ENCODE measurements around the gene CDC25C. TPM values are rescaled to one million over a fixed set of nuclear protein-coding genes. Genes with fewer than 3 reads are reported as not detected.

The CDC25C gene
- total RNA-seq, 1 donor from 2014 or later: 22.7 TPM

DNA sequence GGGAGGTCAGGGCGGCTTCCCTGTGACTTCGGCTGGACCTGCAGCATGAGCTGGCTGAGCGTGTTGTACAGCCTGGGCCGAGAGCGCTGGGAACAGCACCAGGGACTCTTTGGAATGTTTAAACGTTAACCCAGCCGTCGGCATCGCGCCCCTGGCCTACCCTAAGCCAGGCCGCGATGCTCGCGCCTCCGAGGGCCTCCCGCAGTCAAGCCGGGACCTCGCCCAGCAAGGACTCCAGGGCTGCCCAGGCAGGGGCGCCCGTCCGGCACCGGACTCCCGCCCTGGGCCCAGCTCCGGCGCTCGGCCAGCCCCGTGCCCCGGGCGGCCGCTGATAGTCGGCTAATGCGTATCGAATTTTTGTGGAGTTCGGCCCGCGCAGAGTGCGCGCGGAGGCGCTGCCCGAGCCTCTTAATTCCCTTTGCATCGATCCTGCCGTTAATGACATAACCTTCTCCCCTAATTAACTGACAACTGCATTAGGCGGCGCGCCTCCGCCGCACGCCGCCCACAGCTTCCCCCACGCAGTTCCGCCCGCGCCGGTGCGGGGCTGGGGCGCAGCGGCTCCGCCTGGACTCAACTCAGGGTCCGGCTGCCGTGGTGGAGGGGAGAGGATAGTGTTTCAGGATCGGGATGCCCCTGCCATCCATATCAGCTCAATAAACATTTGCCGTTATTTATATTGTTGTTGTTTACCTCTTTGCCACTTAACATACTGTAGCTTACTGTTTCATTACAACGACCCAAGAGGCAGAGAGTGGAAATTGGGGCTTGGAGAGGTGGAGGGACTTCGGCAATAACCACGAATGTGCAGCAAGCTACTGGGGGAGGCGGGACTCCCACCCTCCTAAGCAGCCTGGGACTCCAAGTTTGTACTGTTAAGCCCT lies 89.7 kb downstream of the CDC25C start:
- peak overlapping the region; percentile 68 for H3K4me3 Mint-ChIP-seq
- peak; percentile 33 for DNase-seq (ENCODE audit: low read depth, low spot score)
- TF ChIP-seq, protein P1, sequence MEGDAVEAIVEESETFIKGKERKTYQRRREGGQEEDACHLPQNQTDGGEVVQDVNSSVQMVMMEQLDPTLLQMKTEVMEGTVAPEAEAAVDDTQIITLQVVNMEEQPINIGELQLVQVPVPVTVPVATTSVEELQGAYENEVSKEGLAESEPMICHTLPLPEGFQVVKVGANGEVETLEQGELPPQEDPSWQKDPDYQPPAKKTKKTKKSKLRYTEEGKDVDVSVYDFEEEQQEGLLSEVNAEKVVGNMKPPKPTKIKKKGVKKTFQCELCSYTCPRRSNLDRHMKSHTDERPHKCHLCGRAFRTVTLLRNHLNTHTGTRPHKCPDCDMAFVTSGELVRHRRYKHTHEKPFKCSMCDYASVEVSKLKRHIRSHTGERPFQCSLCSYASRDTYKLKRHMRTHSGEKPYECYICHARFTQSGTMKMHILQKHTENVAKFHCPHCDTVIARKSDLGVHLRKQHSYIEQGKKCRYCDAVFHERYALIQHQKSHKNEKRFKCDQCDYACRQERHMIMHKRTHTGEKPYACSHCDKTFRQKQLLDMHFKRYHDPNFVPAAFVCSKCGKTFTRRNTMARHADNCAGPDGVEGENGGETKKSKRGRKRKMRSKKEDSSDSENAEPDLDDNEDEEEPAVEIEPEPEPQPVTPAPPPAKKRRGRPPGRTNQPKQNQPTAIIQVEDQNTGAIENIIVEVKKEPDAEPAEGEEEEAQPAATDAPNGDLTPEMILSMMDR (conservative IDR thresholded peaks at IDR 0.05): no peak
- peaks cover 10% of the 10 kb centered on the region for H3K27me3 Mint-ChIP-seq (ENCODE audit: low read depth)
- no peaks in the 10 kb centered on the region for H3K36me3 Mint-ChIP-seq (ENCODE audit: low read depth)
- H3K27ac Mint-ChIP-seq (ENCODE audit: unreplicated experiment): peak overlapping the region; percentile 69
- no peaks in the 10 kb centered on the region for H3K9me3 Mint-ChIP-seq
- H3K4me1 Mint-ChIP-seq: peaks cover 53% of the 10 kb centered on the region

DNA sequence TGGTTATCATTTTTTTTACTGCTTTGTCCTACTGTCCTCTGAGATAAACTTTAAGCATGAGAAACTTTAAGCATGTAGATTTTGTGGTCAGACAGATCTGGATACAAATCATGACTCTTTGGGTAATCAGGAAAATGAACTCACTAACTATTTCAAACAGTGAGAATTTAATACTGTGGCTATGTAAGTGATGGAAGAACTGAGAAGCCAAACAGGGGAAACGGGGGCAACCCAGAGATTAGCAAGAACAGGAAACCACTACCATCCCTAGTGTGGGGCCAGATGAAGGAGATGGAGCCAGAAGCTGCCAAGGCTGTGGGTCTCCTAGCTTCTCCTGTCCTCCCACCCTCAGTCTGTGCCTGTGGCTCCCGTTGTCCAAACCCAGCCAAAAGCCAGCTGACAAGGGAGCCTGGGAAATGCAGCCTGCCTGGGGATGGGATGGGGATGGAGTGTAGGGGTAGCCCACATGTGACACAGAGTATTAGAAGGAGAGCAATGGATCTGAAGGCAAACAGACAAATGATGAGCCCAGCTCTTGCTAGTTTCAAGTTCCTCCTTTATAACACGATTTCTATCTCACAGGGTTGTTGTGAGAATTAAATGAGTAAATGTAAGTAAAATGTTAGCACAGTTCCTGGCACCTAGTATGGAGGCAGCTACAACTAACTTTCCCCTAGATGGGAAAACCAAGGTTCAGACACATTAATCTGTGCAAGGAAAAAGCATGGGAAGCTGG lies 90.8 kb downstream of the CDC25C start:
- TF ChIP-seq, protein P1 (conservative IDR thresholded peaks at IDR 0.05): no peak
- H3K4me1 Mint-ChIP-seq: peaks cover 43% of the 10 kb centered on the region
- H3K9me3 Mint-ChIP-seq: no peaks in the 10 kb centered on the region
- no peaks in the 10 kb centered on the region for H3K36me3 Mint-ChIP-seq (ENCODE audit: low read depth)
- no peak for DNase-seq (ENCODE audit: low read depth, low spot score)
- no peak overlapping the region for H3K27ac Mint-ChIP-seq (ENCODE audit: unreplicated experiment)
- H3K4me3 Mint-ChIP-seq: peak overlapping the region; percentile 68
- H3K27me3 Mint-ChIP-seq (ENCODE audit: low read depth): peaks cover 10% of the 10 kb centered on the region

DNA sequence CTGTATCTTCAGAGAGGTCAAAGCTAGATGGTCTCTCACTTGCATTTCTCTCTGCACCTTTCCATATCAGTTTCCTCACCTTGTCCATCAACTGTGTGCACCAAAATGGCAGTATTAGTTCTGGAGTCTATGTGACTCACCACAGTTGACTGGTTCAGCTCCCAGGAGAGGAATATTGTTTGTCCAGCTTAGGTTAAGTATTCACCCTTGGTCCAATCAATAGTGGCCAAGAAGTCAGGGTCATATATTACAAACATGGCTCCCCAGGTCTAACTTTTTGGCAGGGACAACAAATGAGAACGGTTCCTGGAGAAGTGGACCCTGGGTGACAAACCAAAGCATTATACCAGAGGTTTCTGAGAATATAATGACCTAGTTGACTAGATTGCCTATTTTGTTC lies 93.6 kb downstream of the CDC25C start:
- H3K4me3 Mint-ChIP-seq: no peak overlapping the region

More for the DNA sequence above, 93.6 kb downstream of the CDC25C start:
- Mint-ChIP-seq H3K27ac (ENCODE audit: unreplicated experiment) (no peak overlapping the region), H3K4me1 (peaks cover 18% of the 10 kb centered on the region), H3K9me3 (no peaks in the 10 kb centered on the region), H3K36me3 (ENCODE audit: low read depth) (no peaks in the 10 kb centered on the region), H3K27me3 (ENCODE audit: low read depth) (peaks cover 7% of the 10 kb centered on the region)
- TF ChIP-seq, protein P1 (conservative IDR thresholded peaks at IDR 0.05): no peak
- DNase-seq (ENCODE audit: low read depth, low spot score): no peak

Other genes with a start within 250 kb of the CDC25C start
- gene WNT8A, start 247.8 kb downstream of the CDC25C start, total RNA-seq: not detected in 2 replicates
- gene NME5, start 192.4 kb downstream of the CDC25C start, total RNA-seq: 6.3 and 8.4 TPM in 2 replicates
- gene BRD8, start 153.2 kb downstream of the CDC25C start, total RNA-seq: 101 and 108 TPM in 2 replicates
- 76.9 and 77.6 TPM in 2 replicates for gene KIF20A, start 152.7 kb downstream of the CDC25C start, total RNA-seq
- gene CDC23, start 118.5 kb downstream of the CDC25C start, total RNA-seq: 55.0 and 56.9 TPM in 2 replicates
- 8.5 and 9.7 TPM in 2 replicates for gene GFRA3, start 57.2 kb downstream of the CDC25C start, total RNA-seq
- gene FAM53C, start 6.5 kb upstream of the CDC25C start, total RNA-seq: 64.9 and 66.8 TPM in 2 replicates
- gene KDM3B, start 20.9 kb upstream of the CDC25C start, total RNA-seq: 100 and 104 TPM in 2 replicates
- gene REEP2, start 107.3 kb upstream of the CDC25C start, total RNA-seq: 55.1 and 59.2 TPM in 2 replicates
- 21.5 and 26.5 TPM in 2 replicates for gene EGR1, start 133.7 kb upstream of the CDC25C start, total RNA-seq
- 101 and 107 TPM in 2 replicates for gene ETF1, start 211.4 kb upstream of the CDC25C start, total RNA-seq
- gene HSPA9, start 243.6 kb upstream of the CDC25C start, total RNA-seq: 247 and 250 TPM in 2 replicates